Heart right ventricle (tissue), 16 donors: ENCODE data around the gene RNF151. TPM values are rescaled to one million over a fixed set of nuclear protein-coding genes. Genes with fewer than 3 reads are reported as not detected.

Experiments
- ATAC-seq, 8 donors: fragments of 200-7000 bp; cut with Tn5 transposase; one replicate each; pipeline ENCODE4 v1.9.1; 2020; ENCODE audit warnings: mild to moderate bottlenecking in 8 of 8, moderate library complexity in 8 of 8, moderate number of reproducible peaks in 1 of 8
- DNase-seq, 2 donors: peaks; one replicate each; pipeline ENCODE4 v3.0.0-alpha.2; 2020
- H3K27ac ChIP-seq, 10 donors: fragments of 200-600 bp; sonication (generic) in 2 of 10; one replicate each; pipeline versions ENCODE4 v1.5.0 to v1.8.0; 2020 to 2022; ENCODE audit warnings: mild to moderate bottlenecking in 3 of 10
- H3K27me3 ChIP-seq, 7 donors: fragments of 200-600 bp; one replicate each; pipeline ENCODE4 v1.8.0; 2021 to 2022; ENCODE audit warnings: mild to moderate bottlenecking in 2 of 7
- H3K36me3 ChIP-seq, 9 donors: fragments of 200-600 bp; sonication (generic) in 1 of 9; one replicate each; pipeline versions ENCODE4 v1.5.0 to v1.8.0; 2020 to 2022; ENCODE audit warnings: mild to moderate bottlenecking in 2 of 9
- H3K4me1 ChIP-seq, 9 donors: fragments of 200-600 bp; sonication (generic) in 1 of 9; one replicate each; pipeline versions ENCODE4 v1.5.0 to v1.8.0; 2020 to 2022; ENCODE audit warnings: mild to moderate bottlenecking in 4 of 9
- H3K4me3 ChIP-seq, 10 donors: fragments of 200-600 bp; sonication (generic) in 2 of 10; one replicate each; pipeline versions ENCODE4 v1.5.0 to v1.8.0; 2020 to 2022; ENCODE audit warnings: mild to moderate bottlenecking in 7 of 10, moderate library complexity in 2 of 10
- H3K9me3 ChIP-seq, 11 donors: fragments of 200-600 bp in 10 of 11; sonication (generic) in 2 of 11; one replicate each; pipeline versions ENCODE4 v1.5.0 to v1.8.0; 2013 to 2022; ENCODE audit warnings: mild to moderate bottlenecking in 2 of 11, control low read depth in 1 of 11, moderate library complexity in 1 of 11
- CTCF ChIP-seq, 9 donors: fragments of 200-600 bp; sonication (generic) in 2 of 9; IDR thresholded peaks; one replicate each; pipeline versions ENCODE4 v1.5.0 to v1.8.0; 2021 to 2022; ENCODE audit warnings: antibody characterized with exemption in 9 of 9, mild to moderate bottlenecking in 5 of 9, moderate library complexity in 1 of 9
- WGBS, 2 donors: extraction: QIAGEN DNeasy Blood & Tissue Kit; methylation state at CpG; one replicate each; pipeline ENCODE4 v1.1.7; 2013; ENCODE audit warnings: inconsistent platforms in 1 of 2; 5-methylcytosine and 5-hydroxymethylcytosine counted together
- intact Hi-C, 10 donors: fragments of 100-400 bp; cut with DNase I; formaldehyde crosslinking; loops; one replicate each; pipeline versions ENCODE4 v1.11.1 to v1.14.2; 2022
- polyA plus RNA-seq, 2 donors: library from polyadenylated mRNA; stranded (reverse); fragments of 200-250 nt; gene quantifications; one replicate each; pipeline ENCODE4 v1.2.3, GENCODE V29; 2013
- total RNA-seq, 10 donors: library from RNA; stranded (reverse); fragmentation: NEBNext Ultra II Directional in 3 of 10; extraction: Animal tissue kit (Norgen Biotek cat#: 25700) in 3 of 10; gene quantifications; one replicate each; pipeline versions ENCODE4 v1.2.1 to v1.2.4, GENCODE V29; 2021 to 2023
- donor health status: Arrhythmogenic right ventricular cardiomyopathy.
- donor health status: ischemic (EF 13 %, LVEDD 7.1; RV severe dilation, severe dysfunction).
- donor health status: healthy with polysubstance abuse.
- donor health status: DM: no; HTN: yes; CAD: no.
- donor health status: DM: no; HTN: no; CAD: no.
- donor health status: ischemic (EF 25% LVEDD 6.9; RV normal size, moderate dysfunction).
- donor health status: ischemic (EF 25% LVEDD 5.7; RV mildly dilated, moderate dysfunction).
- donor health status: healthy.
- donor health status: DM: yes; HTN: yes; CAD: no.
- donor health status: Ischemic cardiomyopathy.
- donor health status: ischemic (EF 35%, LVEDD 5.7; RV mildly dilated, moderate dysfunction).
- donor health status: nonischemic (EF 11% LVEDD 7.7; RV severe dilation, severe dysfunction).
- donor health status: DM: yes; HTN: yes; CAD: no.
- donor health status: PGD.
- donor health status: ischemic (EF 29% LVEDD 5.4; RV normal size, mild dysfunction).
- donor health status: nonischemic (EF 23%, LVEDD 6.1; RV moderate dilation, normal function).

RNF151 gene
- total and polyA plus RNA-seq, 12 donors, result not detected

- H3K9me3 ChIP-seq, result no peaks in the 10 kb centered on the region
- no peak overlapping the region for H3K4me3 ChIP-seq
- intact Hi-C loops, result no loop called here
- peaks cover 12 to 55% (median 46%) of the 10 kb centered on the region in 9 donors for H3K36me3 ChIP-seq
- no peak for TF ChIP-seq CTCF (IDR thresholded peaks at IDR 0.05)
- H3K27me3 ChIP-seq, result peaks cover 18 to 71% (median 63%) of the 10 kb centered on the region in 7 donors
- no peak for DNase-seq
- no peak overlapping the region for H3K27ac ChIP-seq
- no peak for ATAC-seq
- WGBS, 2 donors, result 93 to 94% methylated on average over 33 of the region's 33 CpGs
- H3K4me1 ChIP-seq, result peaks cover 8 to 39% (median 24%) of the 10 kb centered on the region in 9 donors
Measured at GRCh38 chr16:1976951-1977874, 10.6 kb downstream of the RNF151 start.

DNA sequence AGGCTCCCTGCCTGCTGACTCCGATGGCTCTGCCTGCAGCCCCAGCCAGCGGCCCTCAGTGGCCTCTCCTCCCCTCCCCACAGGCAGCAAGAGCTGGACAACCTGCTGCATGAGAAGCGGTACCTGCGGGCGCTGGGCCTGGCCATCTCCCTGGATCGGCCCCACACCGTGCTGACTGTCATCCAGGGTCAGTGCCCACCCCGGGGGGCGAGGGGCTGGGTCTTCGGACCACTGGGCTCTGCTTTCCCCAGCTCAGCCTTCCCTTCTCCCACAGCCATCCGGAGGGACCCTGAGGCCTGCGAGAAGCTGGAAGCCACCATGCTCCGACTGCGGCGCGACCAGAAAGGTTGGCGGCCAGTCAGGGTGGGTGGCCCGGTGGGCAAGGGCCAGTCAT is 11.2 kb downstream of the RNF151 start:
- peaks cover 18 to 78% (median 64%) of the 10 kb centered on the region in 7 donors for H3K27me3 ChIP-seq
- no peak overlapping the region for H3K27ac ChIP-seq
- no peak overlapping the region for H3K4me3 ChIP-seq
- intact Hi-C loops, result no loop called here
- ATAC-seq (no peak), DNase-seq (no peak)
- WGBS, 2 donors, result 93 to 97% methylated on average over 18 of the region's 18 CpGs
- H3K36me3 ChIP-seq, result peaks cover 12 to 55% (median 46%) of the 10 kb centered on the region in 9 donors
- no peak for TF ChIP-seq CTCF (IDR thresholded peaks at IDR 0.05)
- H3K9me3 ChIP-seq, result no peaks in the 10 kb centered on the region
- H3K4me1 ChIP-seq, result peaks cover 3 to 33% (median 19%) of the 10 kb centered on the region in 9 donors

- no peak for TF ChIP-seq CTCF (IDR thresholded peaks at IDR 0.05)
- no peak for DNase-seq
- WGBS, 2 donors, result 75 to 77% methylated on average over 37 of the region's 37 CpGs
- Histone ChIP-seq H3K27me3 (peaks cover 18 to 79% (median 64%) of the 10 kb centered on the region in 7 donors), H3K27ac (no peak overlapping the region), H3K4me3 (no peak overlapping the region), H3K4me1 (peaks cover 5 to 33% (median 19%) of the 10 kb centered on the region in 9 donors), H3K9me3 (no peaks in the 10 kb centered on the region), H3K36me3 (peaks cover 12 to 55% (median 46%) of the 10 kb centered on the region in 9 donors)
- ATAC-seq, result no peak
- intact Hi-C loops, result no loop called here
Measured at GRCh38 chr16:1978476-1979120, 11.9 kb downstream of the RNF151 start.

DNA sequence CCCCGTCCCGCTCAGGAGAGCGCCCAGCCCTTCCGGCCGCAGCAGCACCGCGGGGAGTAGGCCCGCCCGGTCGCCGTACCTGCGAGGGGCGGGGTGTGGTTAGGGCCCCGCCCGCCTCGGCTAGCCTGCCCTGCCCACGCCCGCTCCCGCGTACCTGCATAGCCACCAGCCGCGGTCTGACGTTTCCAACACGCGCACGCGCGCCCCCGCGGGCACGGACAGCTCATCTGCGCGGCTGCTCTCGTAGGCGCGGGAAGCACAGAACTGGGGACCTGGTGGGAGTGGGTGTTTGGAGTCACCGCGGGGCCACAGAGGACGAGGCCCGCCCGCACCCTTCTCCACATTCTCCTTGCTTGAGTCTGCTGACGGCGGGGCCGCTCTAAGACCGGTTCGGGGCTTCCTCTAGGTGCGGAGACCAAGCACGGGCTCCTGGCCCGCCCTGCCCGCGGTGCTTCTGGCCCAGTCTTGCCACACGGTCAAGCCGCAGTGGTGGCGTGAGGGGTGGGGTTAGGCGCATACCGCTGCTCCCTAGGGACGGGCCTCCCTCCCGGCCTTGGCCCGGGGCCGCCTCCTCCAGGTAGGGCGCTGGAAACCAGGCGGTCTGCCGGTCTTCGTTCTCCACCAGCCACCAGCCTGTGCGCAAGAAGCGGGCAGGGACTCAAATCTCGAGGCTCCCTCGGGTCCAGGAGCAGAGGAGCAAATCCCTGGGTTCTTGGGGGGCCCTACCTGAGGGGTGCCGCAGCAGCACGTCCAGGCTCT is 12.8 kb downstream of the RNF151 start:
- intact Hi-C loops, result loop anchor here in 1 of 10 donors (10.0 kb wide), 1 partner anchor 55 kb away; no protein-coding TSS in a partner anchor
- Histone ChIP-seq H3K27ac (no peak overlapping the region), H3K9me3 (no peaks in the 10 kb centered on the region), H3K36me3 (peaks cover 12 to 47% (median 43%) of the 10 kb centered on the region in 9 donors), H3K4me3 (no peak overlapping the region), H3K27me3 (peaks cover 18 to 79% (median 64%) of the 10 kb centered on the region in 7 donors), H3K4me1 (peaks cover 6 to 31% (median 20%) of the 10 kb centered on the region in 9 donors)
- ATAC-seq, result no peak
- DNase-seq, result no peak
- TF ChIP-seq CTCF (IDR thresholded peaks at IDR 0.05), result no peak
- WGBS, 2 donors, result 13 to 17% methylated on average over 69 to 70 of the region's 70 CpGs
